ENCODE data around the gene FBLN1. TPM values are rescaled to one million over a fixed set of nuclear protein-coding genes. Genes with fewer than 3 reads are reported as not detected.
"Not testable (repeated sequence)": the region's sequence is repeated elsewhere in the genome, so short reads cannot be mapped to it uniquely, and the experiment has no call there.

Gene FBLN1
- total RNA-seq, 1 experiment from 2014 or later, result 28.6 TPM

DNA sequence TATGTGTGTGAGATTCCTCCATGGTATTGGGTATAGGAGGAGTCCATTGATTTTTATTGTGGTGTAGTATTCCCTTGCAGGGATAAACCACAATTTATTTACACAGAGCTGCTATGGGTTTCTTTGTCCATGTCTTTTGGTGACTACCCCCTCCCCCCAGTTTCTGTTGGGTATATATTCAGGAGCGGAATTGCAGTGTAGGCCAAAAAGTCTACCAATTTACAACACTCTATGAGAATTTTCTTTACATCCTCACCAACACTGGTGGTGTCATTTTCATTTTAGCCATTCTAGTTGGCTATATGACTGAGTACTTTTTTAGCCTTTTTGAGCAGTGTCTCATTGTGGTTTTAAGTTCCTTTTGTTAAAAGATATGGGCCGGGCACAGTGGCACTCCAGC is 113.7 kb downstream of the FBLN1 start:
- Mint-ChIP-seq H3K4me1 (ENCODE audit: low read depth, unreplicated experiment) (no peaks in the 10 kb centered on the region), H3K27me3 (ENCODE audit: unreplicated experiment) (no peaks in the 10 kb centered on the region), H3K27ac (ENCODE audit: unreplicated experiment) (no peak overlapping the region), H3K4me3 (ENCODE audit: low read depth, unreplicated experiment) (no peak overlapping the region), H3K36me3 (ENCODE audit: insufficient read depth, unreplicated experiment) (no peaks in the 10 kb centered on the region), H3K9me3 (ENCODE audit: low read depth, unreplicated experiment) (peaks cover 7% of the 10 kb centered on the region)
- BruUV-seq (replicated peaks), result no TSS peak
- TF ChIP-seq CTCF (IDR thresholded peaks at IDR 0.05; ENCODE audit: unreplicated experiment), result no peak
- CTCF ChIA-PET, result no interaction called here
- DNase-seq, result no peak
- intact Hi-C loops (cut with micrococcal nuclease; ENCODE audit: unreplicated experiment), result no loop called here

DNA sequence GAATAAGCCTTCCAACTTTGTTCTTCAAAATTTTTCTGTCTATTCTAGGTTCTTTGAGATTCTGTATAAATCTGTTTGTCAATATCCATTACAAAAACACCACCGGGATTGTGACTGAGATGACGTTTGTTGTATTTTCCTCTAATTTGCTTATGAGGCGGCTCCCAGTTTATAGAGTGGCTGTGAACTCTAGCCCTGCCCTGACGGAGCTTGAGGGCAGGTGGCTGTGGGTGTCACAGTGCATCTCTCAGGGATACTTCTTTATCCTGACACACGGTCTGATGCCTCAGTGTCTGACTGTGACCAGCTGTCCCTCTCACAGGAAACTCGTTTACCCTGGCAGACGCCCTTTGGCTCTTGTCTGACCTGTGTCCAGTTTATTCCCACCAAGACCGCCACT is 115.3 kb downstream of the FBLN1 start:
- H3K4me3 Mint-ChIP-seq (ENCODE audit: low read depth, unreplicated experiment), result no peak overlapping the region
- H3K4me1 Mint-ChIP-seq (ENCODE audit: low read depth, unreplicated experiment), result no peaks in the 10 kb centered on the region
- peaks cover 7% of the 10 kb centered on the region for H3K9me3 Mint-ChIP-seq (ENCODE audit: low read depth, unreplicated experiment)
- H3K27me3 Mint-ChIP-seq (ENCODE audit: unreplicated experiment), result no peaks in the 10 kb centered on the region
- CTCF ChIA-PET, result no interaction called here
- DNase-seq, result no peak
- peaks cover 4% of the 10 kb centered on the region for H3K36me3 Mint-ChIP-seq (ENCODE audit: insufficient read depth, unreplicated experiment)
- intact Hi-C loops (cut with micrococcal nuclease; ENCODE audit: unreplicated experiment), result no loop called here
- TF ChIP-seq CTCF (IDR thresholded peaks at IDR 0.05; ENCODE audit: unreplicated experiment), result no peak
- H3K27ac Mint-ChIP-seq (ENCODE audit: unreplicated experiment), result no peak overlapping the region
- BruUV-seq (replicated peaks), result no TSS peak

DNA sequence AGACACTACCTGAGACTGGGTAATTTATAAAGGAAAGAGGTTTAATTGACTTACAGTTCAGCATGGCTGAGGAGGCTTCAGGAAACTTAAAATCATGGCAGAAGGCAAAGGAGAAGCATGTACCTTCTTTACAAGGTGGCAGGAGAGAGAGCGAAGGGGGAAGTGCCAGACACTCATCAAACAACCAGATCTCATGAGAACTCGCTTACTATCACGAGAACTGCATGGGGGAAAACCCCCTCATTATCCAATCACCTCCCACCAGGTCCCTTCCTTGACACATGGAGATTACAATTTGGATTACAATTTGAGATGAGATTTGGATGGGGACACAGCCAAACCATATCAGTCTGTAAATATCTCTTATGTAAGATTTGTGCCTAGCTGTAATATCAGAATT is 118.0 kb downstream of the FBLN1 start:
- H3K9me3 Mint-ChIP-seq (ENCODE audit: low read depth, unreplicated experiment), result peaks cover 15% of the 10 kb centered on the region
- CTCF ChIA-PET, result interaction anchor here (0.6 kb wide), 1 partner anchor 9 kb away, joined by 4 read pairs; no protein-coding TSS in a partner anchor
- intact Hi-C loops (cut with micrococcal nuclease; ENCODE audit: unreplicated experiment), result no loop called here
- no peak for TF ChIP-seq CTCF (IDR thresholded peaks at IDR 0.05; ENCODE audit: unreplicated experiment)
- H3K27ac Mint-ChIP-seq (ENCODE audit: unreplicated experiment), result no peak overlapping the region
- H3K4me3 Mint-ChIP-seq (ENCODE audit: low read depth, unreplicated experiment), result no peak overlapping the region
- BruUV-seq (replicated peaks), result no TSS peak
- peaks cover 4% of the 10 kb centered on the region for H3K4me1 Mint-ChIP-seq (ENCODE audit: low read depth, unreplicated experiment)
- peaks cover 20% of the 10 kb centered on the region for H3K36me3 Mint-ChIP-seq (ENCODE audit: insufficient read depth, unreplicated experiment)
- DNase-seq, result no peak
- H3K27me3 Mint-ChIP-seq (ENCODE audit: unreplicated experiment), result no peaks in the 10 kb centered on the region

DNA sequence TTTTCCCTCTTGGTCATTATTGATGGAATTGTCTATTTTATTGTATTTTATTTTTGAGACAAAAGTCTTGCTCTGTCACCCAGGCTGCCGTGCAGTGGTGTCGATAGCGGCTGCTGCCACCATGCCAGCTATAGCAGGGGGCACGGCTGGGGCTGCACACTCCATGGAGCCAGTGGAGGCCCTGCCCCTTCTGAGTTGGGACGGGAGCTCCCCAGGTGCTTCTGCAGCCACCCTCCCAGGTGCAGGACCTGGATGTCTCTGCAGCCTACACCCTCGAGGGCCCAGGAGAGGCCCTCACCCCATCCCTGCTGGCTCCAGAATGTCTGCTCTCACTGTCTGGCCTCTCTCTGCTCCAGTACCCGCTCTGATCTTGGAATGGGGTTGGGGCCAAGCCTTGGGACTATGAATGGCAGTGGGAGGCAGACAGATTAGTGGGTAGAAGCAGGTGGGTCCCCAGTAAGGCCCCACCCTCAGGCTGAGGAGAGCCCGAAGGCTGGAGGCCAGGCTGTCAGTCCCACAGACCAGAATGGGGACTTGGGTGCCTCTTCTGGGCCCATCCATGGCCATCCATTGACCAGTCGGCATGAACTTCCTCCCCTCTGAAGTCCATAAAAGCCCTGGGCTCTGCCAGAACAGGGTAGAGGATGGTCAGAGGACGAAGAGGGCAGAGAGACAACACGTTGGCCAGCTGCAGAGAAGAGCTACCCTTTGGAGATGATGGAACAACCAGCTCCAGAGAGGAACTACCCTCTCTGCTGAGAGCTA is 119.3 kb downstream of the FBLN1 start:
- Mint-ChIP-seq H3K27me3 (ENCODE audit: unreplicated experiment) (no peaks in the 10 kb centered on the region), H3K4me1 (ENCODE audit: low read depth, unreplicated experiment) (peaks cover 13% of the 10 kb centered on the region), H3K36me3 (ENCODE audit: insufficient read depth, unreplicated experiment) (peaks cover 30% of the 10 kb centered on the region), H3K27ac (ENCODE audit: unreplicated experiment) (no peak overlapping the region), H3K9me3 (ENCODE audit: low read depth, unreplicated experiment) (peaks cover 10% of the 10 kb centered on the region), H3K4me3 (ENCODE audit: low read depth, unreplicated experiment) (no peak overlapping the region)
- TF ChIP-seq CTCF (IDR thresholded peaks at IDR 0.05; ENCODE audit: unreplicated experiment), result no peak
- no peak for DNase-seq
- intact Hi-C loops (cut with micrococcal nuclease; ENCODE audit: unreplicated experiment), result no loop called here
- CTCF ChIA-PET, result no interaction called here
- BruUV-seq (replicated peaks), result no TSS peak

- H3K27ac Mint-ChIP-seq (ENCODE audit: unreplicated experiment), result peak overlapping the region; percentile 21
- CTCF ChIA-PET, result not testable (repeated sequence)
Measured at GRCh38 chr22:45623464-45624145, 120.9 kb downstream of the FBLN1 start.

More at GRCh38 chr22:45623464-45624145, 120.9 kb downstream of the FBLN1 start:
- DNase-seq; H3K27me3 Mint-ChIP-seq (ENCODE audit: unreplicated experiment); BruUV-seq (replicated peaks); H3K4me3 Mint-ChIP-seq (ENCODE audit: low read depth, unreplicated experiment); H3K9me3 Mint-ChIP-seq (ENCODE audit: low read depth, unreplicated experiment); intact Hi-C loops (cut with micrococcal nuclease; ENCODE audit: unreplicated experiment): not testable (repeated sequence)
- Mint-ChIP-seq H3K36me3 (ENCODE audit: insufficient read depth, unreplicated experiment) (peaks cover 30% of the 10 kb centered on the region), H3K4me1 (ENCODE audit: low read depth, unreplicated experiment) (peaks cover 15% of the 10 kb centered on the region)
